Measurements from ENCODE around the gene EXOSC10.

The EXOSC10 gene

DNA sequence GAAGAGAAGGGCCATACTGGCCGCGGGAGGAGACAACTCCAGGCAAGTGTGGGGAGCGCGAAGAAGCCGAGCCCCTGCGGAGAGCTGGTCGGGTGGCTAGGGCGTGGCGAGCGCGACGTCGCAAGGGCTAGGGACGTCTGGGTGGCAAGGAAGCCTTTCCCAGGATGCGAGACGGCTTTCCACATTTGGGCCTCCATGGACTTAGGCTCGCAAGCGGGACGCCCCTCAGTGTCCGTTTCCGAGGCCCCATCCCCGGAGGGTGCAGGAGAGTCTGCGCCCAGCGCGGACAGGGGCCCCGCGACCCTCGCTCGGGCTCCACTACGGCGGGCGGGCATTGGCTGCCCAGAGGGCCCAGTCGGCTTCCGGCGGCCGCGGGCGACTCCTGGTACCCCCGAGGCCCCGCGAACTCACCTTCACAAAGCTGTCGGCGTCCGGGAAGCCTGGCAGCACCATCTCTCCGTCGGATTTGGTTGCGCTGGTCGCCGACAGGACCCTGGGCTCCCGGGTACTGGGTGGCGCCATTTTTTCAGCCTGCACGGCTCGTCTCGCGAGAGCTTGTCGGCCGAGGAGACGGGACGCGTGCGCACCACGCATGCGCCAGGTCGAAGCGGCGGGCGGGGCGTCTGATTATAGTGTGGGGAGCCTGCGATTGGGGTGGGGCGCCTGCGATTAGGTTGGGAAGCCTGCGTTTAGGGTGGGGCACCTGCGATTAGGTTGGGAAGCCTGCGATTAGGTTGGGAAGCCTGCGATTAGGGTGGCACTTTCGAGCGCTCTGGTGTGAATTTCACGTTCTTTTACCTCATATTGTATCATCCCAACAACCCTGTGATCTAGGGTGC lies at the start of gene EXOSC10:
Gene EXOSC10, minus strand, starts transcription at position 560 of the 839 bp plus-strand sequence. Its CDS starts 38 bp downstream, at position 522.
- peak; percentile 96 for DNase-seq

DNA sequence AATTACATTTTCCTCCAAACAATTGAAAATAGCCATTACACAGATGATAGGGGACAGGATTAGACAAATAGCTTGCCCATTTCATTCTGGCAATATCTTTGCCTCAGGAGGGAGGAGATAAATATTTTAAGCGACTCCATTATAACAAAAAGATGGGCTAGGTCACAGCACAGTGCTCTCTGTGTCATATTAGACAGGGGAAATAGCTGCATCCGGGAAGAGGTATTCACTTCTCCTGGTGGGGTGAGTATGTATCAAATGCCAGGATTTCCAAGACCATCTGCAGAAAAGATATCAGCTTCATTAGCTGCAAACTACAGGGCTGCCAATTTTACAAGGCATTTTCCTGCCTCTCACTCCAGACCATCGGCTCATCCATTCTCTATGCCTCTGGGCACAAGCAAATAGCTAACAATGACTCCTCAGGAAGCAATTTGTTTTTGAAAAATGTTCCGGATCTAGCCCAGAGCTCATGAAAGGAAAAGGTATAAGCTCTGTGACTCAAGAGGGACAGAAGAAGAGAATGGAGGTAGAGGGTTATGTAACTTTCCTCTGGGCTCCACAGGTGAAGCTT lies 47.6 kb upstream of the EXOSC10 start:
- no peak for DNase-seq

DNA sequence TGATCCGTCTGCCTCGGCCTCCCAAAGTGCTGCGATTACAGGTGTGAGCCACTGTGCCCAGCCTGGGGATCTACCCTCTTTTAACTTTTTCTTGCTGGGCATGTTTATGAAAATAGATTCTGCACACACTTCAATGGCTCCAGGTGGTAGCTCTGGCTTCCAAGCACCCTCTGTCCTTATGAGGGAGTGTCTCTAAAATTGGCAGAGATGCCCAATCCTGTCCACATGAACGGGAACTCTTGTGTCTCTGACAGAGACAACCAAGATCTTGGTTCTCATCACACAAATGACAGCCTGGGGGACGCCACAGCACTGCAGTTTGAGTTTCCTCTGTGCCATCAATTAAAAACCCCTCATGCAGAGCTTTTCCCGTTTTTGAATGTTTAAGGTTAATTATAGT lies 46.1 kb upstream of the EXOSC10 start:
- DNase-seq: no peak

DNA sequence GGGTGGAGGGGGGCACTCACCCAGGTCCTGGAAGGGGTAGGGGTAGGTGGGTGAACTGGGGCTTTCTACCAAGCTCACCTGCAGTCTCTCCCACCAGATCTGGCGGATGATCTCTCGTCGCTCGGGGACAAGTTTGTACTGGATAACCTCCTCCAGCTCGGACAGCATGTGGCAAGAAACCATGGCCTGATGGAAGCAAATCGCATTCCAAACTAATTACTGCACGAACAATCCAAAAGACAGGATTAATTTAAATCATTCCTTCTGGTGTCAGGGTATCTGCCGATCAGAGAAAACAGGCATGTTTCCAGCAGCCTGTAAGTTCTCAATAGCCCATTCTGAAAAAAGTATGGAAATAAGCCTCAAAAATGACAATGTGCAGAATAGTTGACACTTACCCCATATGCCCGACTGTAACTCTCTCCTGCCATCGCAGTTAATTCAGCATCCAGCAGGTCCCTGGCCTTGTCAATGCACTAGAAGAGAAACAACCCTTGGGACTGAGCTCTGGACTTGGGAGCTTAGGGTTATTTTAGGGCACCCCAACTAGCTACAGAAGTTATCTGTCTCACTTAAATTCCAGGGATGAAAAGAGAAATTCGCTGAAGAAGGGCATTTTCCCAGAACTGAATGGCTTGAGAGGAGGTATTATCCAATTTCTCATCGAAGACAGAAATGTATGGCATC lies 45.0 kb upstream of the EXOSC10 start:
- no peak for DNase-seq

DNA sequence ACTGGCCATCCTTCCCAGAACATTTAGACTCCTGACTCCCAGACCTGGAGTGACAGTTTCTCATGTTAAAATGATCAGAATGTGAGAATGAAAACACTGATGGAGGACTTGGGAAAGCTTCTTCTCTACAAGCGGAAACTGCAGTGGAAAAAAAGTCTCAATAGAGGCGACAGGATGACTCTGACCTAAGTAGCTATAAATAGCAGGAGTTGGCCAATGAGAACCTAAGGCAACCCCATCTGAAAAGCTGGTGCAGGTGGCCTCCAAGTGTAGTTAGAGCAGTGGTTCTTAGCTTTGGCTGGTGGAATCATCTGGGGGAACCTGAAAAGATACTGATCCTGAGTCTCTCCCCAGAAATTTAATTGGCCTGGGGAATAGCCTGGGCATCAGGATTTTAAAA lies 44.2 kb upstream of the EXOSC10 start:
- DNase-seq: no peak

DNA sequence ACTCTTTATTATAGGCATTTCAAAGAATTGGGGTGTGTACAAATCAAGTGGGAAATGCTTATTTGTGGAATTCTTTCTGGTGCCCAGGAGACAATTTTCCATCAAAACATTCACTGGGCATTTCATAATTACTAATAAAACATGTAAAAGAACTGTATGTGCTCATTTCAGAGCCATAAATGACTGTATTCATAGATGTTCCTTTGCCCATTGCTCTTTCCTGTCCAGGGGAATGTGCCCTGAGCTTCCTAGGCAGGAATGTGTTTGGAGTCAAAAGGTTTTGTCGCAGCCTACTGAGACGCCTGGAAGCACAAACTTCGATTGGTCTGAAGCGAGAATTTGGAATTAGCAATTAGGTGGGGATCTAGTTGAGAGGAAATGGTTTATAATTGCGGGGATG lies 43.7 kb upstream of the EXOSC10 start:
- no peak for DNase-seq

DNA sequence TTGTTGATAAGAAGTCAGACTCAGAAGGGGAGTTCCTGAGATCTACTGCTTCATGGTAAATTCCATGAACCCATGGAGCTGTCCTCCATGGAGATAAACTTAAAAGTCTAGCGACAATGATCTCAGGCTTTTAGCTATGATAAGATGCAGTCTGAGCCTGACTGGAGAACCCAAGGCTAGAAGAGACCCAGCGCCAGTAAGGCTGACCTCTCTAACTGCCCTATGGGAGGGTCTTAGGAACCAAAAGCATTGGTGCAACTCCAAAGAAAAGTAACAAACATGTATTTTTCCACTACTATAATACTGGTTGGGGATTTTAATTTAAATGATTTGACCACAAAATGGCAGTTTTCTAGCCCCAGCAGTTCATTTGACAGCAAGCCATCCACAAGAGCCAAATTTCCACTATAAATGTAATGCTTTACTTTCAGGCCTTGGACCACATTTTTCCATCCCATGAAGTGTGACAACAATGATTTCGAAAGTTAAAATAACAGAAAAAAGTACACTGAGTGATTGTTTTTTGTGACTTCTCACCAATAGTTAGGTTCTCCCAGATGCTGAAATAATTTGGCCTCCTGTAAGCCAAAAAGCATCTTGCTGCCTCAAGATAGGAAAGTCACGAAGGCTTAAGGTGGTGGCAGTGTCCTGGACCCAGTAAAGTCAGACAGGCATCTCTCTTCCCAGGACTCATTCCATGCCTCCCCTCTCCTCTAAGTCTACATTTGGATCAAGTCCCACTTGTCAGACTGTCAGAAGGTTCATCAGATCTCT lies 43.1 kb upstream of the EXOSC10 start:
- DNase-seq: no peak

DNA sequence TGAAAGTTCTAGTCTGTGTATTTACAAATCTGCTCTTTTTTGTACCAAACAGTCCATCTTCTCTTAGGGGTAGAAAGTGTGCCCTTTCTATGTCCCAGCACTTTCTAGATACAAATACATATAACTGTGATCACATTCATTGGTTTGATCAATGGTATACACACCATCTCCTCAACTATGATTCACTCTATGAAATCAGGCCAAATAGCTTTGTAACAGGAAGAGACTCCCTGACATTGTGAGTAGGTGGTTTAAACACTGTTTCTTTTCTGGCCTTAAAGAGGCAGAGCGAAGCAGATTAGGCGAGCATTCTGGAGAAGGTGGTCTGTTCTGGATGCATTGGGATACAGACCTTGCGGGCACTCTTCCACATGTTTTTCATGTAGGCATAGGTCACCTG lies 39.3 kb upstream of the EXOSC10 start:
- DNase-seq: no peak

DNA sequence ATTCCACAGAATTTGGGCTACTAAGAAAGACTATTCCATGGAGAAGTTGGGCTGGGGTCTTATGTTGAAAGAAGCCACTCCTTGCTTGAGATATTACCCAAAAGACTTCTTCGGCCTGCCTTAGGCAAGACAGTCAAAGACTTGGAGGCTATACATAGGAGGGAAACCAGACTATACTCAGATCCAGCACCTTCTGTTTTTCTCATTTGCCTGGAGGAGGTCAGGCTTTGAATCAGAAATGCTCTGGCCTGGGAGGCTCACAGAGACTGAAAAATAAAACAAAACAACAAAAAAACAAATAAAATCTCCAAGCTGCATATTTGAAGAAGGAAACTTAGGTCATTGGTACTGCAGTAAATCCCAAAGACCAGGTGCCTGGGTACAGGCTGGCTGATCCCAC lies 38.4 kb upstream of the EXOSC10 start:
- DNase-seq: no peak

DNA sequence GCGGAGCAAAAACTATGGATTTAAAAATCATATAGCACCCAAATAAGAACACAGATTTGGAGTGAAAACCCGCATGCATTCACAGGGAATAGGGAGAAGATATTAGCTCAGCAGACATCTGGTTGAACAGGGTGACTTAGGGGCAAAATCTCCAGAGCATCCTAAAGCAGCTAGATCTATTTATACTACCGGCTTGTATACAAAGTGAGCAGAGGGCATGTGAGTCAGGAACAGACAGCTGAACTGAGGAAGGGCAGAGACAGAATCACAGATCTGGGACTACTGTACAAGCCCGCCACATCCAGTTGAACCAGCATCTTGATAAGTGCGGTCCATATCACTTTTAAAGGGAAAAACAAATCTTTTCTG lies 35.2 kb upstream of the EXOSC10 start:
- no peak for DNase-seq

DNA sequence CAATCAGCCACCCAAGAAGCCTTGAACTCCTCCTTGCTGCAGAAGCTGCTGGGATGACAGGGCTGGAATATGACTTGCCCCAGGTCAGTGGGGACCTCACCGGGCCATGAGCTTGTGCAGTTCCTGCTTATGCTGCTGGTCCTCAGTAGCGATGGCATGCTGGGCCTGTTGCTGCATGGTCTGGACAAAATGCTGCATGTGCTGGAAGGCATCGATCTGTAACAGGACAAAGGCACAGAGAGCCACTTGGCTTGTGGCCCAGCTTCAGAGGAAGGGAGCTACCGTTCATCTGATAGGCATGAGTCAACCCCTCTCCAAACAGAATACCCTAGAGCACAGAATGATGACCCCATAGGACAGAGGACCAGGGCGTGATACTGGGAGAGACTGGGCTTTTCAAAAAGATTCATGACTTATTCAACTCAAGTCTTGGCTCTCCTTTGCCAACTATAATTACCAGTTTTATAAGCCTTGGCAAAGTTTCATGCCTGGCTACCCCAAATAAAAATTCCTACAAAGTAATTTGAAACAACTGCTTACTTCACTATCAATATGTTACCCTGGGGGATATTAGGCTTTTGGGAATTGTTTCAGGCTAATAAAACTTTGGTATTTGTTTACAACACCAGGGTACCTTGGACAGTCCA lies 34.7 kb upstream of the EXOSC10 start:
- no peak for DNase-seq

DNA sequence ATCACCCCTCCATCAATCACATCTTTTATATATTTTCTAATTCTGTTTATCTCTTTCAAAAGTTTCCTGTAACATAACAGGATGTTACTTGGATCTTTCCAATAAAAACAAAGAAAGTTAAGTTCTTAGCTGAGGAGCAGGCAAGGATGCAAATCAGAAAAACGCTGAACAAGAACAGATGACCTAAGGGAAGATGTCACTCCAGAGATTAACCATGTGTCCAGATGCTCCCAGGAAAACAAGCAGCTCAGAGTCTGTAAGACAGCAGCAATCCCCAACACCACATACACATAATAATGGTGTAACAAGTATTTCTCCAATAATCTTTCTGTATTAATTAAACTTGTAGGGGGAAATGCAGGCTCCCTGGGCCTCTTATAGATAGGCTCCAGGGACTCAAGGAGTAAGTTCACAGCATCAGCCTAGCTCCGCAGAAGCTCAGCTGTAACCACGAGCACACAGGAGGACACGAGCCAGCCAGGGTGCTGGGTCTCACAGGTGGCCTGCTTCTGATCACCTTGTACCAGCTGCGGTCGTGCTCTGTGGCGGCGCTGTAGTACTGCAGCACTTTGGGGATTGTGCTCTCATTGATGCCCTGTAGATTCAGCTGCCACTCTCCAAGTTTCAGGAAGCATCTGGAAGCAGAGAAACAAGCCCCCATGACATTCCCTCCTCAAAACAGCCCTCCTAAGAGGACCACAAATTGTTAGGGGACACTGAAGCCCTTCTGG lies 33.1 kb upstream of the EXOSC10 start:
- DNase-seq: no peak

DNA sequence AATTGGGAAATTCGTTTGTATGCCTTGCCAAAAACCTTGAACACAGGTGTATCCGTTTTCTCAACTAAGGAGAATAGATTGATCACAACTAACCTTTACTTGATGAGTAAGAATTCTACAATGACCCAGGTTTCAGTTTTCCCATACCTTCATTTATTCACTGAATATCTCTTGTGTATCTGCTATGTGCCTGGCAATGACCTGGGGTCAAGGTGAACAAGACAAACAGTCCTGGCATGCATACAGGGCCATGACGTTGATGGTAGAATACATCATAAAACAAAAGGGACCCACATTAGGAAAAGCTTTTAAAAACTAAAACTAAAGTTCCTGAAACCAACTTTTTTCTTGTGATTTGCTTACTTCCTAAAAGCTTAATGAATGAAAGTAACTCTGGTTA lies 32.1 kb upstream of the EXOSC10 start:
- no peak for DNase-seq

DNA sequence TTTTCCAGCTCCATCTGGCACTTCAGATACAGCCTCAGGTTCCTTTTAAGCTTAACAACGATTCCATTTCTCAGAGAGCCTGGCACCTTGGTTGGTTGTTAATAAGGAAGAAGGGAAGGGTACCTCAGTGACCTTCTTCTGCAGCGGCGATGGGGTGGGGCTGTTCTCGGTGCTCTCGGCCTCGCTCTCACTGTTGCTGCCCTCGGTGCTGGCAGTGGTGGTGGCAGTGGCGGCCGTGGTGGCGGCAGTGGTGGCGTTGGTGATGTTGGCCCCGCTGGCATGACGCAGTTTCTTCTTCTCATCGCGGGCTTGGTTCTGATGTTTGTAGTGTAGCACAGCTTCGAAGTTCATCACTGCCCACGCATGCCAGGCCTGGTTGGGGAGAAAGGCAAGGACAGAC lies 30.7 kb upstream of the EXOSC10 start:
- DNase-seq: no peak

DNA sequence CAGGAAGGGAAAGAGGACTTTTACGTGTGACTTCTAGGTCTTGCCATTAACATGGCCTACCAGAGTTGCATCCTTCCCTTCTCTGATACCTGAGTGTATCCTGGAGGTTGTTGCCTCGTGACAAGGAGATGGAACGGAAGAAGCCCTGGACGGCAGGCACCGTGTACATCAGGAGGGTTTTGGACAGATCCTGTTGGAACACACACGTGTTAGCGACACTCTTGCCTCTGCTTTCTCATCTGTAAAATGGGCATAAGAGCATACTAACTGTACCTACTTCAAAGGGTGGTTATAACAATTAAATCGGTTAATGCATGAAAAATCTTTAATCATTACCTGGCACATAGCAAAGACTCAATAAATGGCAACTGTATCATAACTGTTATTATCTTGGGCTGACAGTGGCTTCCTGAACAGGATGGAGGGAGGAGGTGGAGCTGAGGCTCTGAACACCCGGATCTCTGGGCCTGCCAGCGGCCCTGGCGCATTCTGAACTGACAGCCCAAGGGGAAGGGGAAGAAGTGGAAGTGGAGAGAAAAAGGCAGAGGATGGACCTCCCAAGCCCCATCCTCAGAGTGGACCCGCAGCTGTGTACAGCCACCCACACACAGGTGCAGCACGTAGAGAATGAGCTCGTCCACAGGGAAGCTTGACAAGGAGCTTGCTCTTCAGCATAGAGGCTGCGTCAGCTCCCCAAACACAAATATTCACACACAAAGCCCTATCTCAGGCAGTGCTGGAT lies 30.2 kb upstream of the EXOSC10 start:
- no peak for DNase-seq

DNA sequence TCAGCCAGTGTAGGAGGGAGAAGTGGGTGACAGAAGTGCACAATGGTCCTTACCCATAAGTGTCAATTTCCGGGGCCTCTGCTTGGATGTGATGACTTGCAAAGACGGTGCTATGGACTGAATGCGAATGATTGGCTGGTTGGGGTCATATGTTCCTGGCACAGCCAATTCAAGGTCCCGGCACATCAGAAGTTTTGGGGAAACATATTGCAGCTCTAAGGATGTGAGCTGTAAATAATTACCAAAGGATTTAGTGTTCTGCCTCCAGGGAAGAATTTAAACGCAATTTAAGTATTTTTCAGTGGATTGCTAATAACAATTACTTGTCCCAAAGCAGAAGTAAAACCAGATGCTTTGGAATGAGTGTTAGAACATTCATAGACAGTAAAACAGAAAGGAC lies 26.9 kb upstream of the EXOSC10 start:
- DNase-seq: no peak

DNA sequence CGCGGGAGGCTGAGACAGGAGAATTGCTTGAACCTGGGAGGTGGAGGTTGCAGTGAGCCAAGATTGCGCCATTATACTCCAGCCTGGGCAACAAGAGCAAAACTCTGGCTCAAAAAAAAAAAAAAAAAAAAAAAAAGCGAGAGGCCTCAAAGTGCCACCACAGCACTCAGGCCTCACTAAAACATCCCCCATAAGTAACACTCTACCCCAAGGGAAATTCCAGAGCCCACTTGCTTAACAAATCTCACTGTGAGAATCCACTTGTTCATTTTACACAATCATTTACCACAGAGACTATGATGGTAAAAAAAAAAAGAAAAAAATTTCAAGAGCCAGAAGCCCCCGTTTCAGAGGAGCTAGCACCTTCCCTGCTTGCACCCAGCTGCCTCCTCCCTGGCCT lies 26.3 kb upstream of the EXOSC10 start:
- no peak for DNase-seq

DNA sequence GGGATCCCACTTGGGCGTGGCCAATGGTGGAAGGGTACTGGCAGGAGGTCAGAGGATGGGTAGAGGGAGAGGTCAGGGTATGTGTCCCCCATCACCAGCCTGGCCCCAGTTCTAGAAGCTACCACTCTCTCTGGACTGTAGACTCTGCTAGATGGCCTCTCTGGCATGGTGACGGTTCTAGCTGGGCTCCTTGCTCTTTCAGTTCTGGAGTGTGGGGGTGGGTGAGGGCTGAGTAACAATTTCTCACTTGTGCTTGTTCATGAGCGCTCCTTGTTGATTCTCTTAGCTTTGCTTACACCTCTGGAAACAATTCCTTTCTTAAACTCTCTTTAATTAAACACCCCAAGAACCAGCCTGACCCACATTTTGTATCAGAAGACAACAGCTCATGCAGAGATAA lies 25.3 kb upstream of the EXOSC10 start:
- no peak for DNase-seq

DNA sequence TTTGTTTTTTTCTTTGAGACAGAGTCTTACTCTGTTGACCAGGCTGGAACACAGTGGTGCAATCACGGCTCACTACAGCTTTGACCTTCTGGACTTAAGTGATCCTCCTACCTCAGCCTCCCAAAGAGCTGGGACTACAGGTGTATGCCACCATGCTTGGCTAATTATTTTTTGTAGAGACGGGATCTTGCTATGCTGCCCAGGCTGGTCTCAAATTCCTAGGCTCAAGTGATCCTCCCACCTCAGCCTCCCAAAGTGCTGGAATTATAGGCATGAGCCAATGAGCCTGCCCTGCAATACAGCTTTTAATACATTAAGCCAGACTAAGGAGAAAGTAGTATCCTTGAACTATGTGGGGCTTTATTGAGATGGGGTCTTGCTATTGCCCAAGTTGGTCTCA lies 16.6 kb upstream of the EXOSC10 start:
- DNase-seq: no peak

DNA sequence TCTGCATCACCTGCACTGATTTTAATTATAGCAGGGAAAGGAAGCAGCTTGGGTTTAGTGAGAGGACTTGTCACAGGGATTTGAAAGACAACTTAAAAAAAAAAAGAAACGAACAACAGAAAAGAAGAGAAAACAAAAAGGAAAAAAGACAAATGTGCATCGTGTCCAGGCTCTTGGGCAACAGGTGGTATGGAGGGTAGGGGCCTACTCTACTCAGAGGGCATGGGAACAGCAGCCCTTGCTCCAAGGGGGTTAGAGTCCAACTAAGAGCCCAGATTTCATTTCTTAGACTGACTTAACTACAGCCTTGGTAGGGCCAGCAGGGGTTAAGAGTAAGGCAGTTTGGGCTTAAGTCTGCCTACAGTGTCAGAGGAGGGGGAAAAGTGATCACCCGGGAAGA lies 15.3 kb upstream of the EXOSC10 start:
- DNase-seq: no peak

DNA sequence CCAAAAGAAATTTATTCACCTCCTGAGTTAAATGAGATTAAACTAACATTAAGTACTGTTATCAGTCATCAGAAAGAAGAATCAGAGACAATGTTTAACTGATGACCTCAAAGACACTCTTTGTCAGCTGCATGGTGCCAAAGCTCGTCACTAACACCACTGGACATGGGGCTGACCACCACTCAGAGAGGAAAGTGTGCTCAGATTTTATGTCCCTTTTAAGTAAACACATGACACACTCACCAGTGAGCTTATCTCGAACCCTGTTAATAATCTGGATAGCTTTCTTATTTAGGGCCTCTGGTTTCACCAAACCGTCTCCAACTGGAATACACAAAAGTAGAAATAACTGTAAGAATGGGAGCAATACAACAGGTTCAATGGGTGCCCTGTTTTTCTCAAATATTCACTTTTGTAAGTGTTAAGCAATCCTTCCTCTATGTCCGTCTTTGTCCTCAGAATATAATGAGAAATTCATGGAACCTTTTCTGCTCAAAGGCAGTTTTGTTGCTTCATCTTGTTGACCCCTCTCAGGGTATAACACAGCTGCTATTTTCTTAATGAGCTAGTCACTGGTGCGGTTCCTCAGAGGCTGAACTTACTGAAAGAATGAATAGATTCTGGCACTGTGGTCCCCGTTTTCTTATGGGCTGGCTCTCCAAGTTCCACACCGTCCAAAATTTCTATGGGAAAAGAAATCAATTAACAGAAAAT lies 9.5 kb upstream of the EXOSC10 start:
- no peak for DNase-seq
